HG03469 (cell line): Measurements from ENCODE around the gene HSDL2.

ENCODE experiments used
- ATAC-seq: cut with Tn5 transposase; IDR thresholded peaks from one replicate; pipeline ENCODE4 v1.9.1; 2021; ENCODE audit warnings: mild to moderate bottlenecking, moderate library complexity, moderate number of reproducible peaks; ENCODE audit not compliant: unreplicated experiment

The HSDL2 gene

DNA sequence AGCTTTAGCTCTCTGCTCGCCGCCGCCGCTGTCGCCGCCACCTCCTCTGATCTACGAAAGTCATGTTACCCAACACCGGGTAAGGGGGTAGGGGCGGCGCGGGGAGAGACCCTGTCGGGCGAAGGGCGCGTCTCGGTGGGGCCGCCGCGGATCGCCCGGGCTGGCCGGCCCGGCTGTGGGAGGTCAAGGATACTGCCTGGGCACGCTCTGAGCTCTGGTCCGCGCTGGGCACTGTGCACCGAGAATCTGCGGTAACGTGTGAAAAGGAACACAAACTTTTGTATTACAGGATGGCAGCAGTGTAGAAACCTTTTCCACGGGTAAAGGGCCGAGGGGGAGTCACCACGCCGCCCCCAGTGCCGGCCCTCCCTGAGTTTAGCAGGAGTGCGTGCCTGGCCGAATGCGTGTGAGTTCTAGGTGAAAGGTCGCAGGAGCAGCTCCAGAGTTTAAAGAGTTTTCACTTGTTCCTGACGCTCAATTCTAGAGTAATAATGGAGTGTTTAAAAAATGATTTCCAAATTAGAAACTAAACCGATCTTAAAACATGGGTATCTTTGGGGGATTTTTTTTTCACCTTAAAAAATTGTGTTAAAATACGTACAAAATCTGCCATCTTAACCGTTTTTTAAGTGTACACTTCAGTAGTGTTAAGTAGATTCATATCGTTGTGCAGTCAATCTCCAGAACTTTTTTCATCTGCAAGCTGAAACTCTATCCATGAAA, at the start of gene HSDL2:
TSS of gene HSDL2 (plus strand) at position 7 of the 723 bp plus-strand sequence. CDS start at position 63, 56 bp downstream.
- no peak for ATAC-seq

DNA sequence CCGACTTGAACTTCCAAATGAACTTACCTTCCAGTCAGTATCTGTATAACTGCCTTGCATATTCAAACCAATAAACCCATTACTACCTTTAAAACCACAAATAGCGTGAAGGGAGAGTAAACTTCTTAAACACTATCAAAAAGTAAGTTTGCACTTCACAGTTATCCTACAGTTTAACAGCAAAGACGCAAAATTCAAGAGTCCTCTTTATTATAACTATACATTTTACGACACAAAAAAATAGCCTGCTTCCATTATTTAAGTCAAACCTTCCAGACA, 48.3 kb upstream of the HSDL2 start:
- ATAC-seq = no peak

DNA sequence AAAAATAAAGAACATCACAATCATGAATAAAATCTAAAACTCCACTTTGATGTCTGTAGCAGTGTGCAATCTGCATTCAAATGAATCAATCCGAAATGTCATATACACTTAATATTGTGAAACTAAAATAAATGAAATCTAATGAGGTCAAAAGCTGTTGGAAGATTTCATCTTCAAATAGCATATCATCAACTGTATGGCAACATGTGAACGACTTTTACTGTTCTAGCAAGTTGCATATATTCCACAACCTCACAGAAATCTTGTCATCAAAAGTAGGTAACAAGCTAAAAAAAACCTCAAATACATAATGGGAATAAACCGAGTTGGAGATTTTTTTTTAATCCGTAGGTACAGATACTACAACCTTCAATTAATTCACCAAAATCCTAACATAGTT, 47.7 kb upstream of the HSDL2 start:
- no peak for ATAC-seq

DNA sequence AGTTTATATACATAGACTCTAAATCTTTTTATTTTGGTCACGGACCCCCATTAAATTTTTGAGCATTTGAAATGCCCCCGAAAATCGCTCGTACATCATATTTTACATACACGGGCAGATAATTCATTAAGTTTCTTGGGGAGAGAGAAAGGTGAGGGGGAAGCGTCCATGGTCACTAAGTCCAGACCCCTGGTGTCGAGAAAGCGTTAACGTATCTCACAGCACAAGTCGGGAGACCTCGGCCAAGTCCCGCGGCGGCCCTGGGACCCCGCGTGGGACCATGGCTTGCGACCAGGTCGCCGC, 47.3 kb upstream of the HSDL2 start:
- no peak for ATAC-seq

DNA sequence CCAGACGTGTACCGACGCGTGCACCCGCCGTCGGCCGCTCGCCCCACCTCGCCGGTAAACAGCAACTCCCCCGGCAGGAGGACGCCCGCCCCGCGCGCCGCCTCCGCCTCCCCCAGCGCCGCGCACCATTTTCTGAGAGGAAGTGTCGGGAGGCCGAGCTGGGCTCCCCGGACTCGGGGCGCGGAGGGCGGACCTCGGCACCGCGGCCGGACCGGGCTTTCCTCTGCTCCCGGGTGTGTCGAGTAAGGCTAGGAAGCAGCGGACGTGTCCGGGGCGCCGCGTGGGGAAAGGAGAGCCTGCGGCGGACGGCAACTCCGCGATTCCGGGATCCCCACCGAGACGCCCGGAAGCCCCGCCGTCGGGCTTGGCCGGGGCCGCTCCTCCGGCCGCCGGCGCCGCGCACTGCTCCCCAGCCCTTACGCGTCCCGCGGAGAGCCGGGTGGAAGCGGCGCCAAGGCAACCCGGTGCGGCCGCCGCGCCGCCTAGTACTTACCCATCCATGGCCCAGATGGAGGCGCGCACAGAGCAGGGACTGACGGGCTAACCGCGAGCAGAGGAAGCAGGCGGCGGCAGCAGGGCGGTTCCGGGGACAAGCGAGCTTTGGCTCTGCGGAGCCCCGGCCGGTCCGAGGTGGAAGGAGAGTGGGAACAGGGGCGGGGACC, 46.8 kb upstream of the HSDL2 start, which contains the start of gene PTBP3:
TSS of gene PTBP3 (minus strand) at position 643 of the 662 bp plus-strand sequence. CDS start 35,754 bp downstream, outside the sequence.
- peak; percentile 36 for ATAC-seq

DNA sequence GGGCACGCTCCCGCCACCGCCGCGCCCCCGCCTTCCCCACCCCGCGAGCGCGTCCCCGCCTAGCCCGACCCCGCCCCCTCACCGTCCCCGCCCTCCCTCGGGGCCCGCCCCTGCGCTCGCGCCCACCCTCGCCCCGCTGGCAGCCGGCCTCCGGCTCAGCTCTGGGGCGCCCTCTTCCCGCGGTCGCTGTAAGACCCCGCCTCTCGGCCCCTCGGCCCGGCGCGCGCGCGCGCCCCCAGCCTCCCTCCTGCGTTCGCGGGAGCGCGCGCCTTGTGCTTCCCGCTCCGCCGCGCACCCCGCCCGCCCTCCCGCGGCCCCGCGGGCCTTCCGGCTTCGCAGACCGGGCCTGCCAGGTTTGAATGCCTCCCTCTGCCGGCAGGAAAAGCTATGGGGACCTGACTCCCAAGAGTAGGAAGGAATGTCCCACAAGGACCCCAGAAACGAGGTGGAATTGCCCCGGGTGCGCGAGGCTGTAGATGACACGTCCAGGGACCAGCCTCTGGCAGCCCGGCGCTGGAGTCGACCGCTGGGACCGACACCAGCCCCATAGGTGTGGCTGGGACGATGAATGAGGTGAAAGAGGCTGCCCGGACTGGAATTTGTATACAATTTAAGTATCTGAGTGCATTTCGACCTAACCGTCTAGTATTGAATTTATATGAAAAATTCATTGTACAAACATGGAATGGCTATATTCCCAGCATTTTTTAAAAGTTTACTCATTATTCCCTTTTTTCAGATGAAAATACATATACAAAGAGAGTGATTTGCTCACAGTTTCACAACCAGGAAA, 46.1 kb upstream of the HSDL2 start:
- peak; percentile 58 for ATAC-seq

DNA sequence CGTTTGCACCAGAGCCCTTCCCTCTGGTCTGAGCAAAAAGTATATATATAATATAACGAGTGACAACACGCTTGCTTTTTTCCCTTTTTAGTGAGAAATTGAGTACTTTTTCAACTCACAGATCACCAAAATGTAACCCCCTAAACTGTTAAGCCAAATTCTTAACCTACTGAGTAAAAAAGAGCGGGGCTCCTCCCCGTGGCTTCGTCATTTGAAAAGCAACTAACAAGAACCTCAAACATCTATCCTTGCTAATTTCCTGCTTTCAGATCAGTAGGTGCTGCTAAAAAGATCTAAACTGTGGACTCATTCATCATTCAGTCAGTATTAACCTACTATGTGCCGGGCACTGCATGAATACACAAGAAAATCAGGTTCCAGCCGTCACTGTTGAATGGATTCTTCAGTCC, 45.5 kb upstream of the HSDL2 start:
- ATAC-seq = no peak

DNA sequence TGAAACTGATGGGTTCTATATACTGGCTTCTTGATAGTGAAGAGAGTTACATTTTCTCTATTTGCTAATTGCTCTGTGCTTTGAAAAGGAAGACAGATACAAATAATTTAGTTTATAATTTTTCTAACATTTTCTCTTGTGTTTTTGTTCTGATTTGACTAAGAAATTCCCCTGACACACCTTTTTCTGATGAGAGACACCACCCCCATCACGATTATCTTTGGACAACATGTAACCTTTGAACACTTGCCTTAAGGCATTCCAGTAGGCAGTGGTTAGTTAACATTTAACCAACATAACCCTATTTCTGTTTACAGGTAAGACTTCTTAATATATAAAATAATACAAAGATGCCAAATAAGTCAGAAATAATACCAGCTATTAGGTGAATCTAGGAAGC, 42.4 kb upstream of the HSDL2 start:
- no peak for ATAC-seq

DNA sequence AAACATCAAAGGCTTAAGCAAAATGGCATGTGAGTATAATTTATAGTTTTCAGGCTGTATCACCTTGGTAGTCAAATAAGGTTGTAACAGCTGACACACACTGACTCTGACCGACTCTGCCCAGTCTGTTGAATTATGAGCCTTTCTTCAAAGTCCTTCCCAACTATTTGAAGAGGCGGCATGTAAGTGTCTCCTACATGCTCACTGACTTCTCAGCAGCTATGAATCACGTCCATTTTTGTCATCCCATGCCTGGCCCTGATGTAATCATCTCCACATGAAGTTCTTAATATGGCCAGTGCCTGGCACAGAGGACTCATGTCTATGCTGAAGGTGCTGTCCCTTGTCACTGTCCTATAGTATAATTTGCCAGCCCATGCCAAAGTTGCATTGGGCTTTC, 41.3 kb upstream of the HSDL2 start:
- no peak for ATAC-seq

DNA sequence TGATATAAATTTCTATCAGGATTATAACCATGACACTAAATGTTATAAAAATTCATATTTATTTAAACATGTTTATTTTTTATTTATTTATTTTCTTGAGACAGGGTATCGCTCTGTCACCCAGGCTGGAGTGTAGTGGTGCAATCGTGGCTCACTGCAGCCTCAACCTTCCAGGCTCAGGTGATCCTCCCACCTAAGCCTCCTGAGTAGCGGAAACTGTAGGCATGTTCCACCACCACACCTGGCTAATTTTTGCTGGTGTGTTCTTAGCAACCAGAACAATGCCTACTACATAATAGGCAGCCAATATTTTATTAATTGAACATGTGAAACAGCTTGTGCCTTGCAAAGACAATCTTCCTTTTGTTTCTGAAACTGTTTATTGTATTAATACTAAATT, 40.0 kb upstream of the HSDL2 start:
- no peak for ATAC-seq

DNA sequence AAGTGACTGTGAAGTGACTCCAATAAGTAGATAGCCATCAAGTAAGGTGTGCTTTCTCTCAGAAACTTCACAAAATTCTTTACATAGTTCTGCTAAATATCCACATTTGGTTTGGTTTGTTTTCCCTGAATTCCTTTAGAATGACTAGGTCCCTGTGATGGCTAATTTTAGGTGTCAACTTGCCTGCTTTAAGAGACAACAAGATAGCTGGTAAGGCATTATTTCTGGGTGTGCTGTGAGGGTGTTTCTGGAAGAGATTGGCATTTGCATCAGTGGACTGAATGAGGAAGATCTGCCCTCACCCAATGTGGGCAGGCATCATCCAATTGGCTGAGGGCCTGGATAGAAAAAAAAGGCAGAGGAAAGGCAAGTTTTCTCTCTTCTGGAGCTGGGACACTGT, 38.2 kb upstream of the HSDL2 start:
- ATAC-seq = no peak

DNA sequence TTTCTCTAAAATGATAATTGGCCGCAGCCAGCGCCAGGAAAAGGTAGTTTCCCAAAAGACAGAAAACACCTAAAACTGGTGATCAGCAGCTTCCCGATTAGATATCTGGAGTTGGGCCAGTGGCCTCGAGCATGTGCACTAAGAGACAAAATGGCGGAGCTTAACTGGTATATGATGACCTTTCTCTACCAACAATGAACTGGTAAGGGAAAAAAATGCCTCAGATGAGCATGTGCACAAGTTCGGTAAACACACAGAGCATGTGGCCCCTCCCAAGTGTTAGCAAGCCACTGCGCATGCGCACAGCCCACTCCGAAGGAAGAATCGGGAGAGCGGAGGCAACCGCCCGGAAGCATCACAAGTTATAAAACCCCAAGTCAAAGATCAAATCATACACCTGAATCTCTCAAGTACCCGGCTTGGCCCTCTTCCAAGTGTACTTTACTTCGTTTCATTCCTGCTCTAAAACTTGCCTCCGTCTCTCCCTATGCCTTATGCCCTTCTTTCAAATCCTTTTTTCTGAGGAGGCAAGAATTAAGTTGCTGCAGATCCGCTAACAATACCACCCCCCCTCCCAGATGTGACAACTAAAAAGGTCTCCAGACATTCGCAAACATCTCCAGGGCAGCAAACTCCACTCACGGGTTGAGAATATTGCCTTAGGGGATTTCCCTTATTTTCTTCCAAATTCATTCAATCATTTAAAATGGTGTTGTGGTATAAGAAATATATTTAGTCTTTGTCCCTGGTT, 31.5 kb upstream of the HSDL2 start:
- no peak for ATAC-seq

DNA sequence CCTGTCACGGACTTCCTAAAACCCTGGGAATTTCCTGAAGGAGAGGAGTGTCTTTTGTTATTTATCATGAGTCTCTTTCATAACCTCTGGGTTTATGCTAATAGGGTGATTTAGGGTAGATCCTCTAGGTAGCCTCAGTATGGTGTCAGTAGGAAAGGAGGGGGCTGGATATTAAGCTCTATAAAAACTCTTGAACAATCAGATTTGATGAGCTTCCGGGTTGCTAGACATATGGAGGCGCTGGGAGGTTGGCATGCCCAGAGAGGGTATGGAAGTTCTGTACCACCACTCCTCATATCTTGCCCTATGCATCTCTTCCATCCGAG, 30.9 kb upstream of the HSDL2 start:
- ATAC-seq = no peak

DNA sequence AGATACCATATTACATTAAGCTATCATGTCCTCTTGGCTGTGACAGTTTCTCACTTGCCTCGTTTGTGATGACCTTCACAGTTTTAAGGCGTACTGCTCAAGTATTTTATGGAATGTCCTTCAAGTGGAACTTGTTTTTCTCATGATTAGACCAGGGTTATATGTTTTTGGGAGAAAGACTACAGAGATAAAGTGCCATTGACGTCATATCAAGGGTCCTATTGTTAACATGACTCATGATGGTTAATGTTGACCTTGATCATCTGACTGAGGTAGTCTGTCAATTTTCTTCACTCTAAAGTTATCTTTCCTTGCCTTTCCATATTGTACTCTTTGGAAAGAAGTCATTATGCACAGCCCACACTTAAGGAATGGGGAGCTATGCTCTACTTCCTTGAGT, 28.7 kb upstream of the HSDL2 start:
- ATAC-seq = no peak

DNA sequence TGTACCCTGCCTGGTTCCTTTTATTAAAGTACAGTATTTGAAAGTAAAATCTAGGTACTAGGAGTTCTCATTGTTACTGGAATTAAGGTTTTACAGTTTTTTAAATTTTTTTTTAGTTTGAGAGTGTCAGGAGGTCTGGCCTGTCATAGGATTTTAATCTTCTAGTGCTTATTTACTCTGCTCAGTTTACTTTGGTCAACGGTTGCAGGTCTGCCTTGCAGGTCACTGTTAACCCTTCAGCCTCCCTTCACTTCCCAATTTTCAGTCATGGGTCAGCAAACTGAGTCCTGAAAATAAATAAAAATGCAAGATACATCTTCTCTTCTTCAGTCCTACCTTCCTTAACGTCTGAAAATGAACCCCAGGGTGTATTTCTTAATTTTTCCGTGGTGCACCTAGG, 27.7 kb upstream of the HSDL2 start:
- ATAC-seq = no peak

DNA sequence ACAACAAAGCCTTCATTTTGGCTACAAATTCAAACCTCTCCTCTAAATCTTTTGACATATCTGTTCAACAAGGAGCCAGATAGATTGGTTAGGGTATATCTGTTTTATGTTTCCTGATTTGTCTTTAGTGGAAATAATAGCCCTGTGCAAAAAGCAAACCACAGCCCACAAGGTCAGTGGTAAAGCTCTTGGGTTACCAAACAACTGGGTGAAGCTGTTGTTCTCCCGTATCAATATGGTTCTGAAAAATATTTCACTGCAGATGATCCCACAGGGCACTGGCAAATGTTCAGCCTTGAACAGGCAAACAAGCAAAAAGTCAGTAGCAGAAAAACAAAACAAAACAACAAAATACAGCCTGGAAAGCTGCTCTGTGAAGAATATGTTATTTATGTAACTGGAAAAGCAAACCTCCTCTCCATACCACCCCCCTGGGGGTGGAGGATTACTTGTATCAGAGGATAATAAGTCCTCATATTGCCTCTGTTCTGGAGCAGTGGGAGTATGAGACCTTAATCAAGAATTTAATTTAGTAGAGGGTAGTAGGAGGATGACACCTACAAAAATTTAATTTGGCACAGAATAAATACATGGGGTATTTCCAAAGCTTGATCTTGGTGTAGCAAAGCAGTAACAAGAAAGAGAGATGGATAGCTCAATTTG, 25.7 kb upstream of the HSDL2 start:
- no peak for ATAC-seq

DNA sequence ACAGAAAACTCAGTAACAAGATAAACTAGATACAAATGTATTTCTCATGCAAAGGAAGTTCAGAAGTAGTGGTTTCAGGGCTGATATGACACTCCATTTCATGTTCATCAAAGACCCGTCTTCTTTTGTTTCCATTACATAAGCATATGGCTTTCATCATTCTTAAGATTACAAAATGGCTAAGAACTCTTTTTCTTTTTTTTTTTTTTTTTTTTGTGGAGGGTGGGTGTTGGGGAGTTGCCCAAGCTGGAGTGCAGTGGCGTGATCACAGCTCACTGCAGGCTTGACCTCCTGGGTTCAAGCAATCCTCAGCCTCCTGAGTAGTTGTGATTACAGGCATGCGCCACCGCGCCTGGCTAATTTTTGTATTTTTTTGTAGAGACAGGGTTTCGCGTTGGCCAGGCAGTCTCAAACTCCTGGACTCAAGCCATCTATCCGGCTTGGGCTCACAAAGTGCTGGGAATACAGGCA, 24.4 kb upstream of the HSDL2 start:
- ATAC-seq = no peak

DNA sequence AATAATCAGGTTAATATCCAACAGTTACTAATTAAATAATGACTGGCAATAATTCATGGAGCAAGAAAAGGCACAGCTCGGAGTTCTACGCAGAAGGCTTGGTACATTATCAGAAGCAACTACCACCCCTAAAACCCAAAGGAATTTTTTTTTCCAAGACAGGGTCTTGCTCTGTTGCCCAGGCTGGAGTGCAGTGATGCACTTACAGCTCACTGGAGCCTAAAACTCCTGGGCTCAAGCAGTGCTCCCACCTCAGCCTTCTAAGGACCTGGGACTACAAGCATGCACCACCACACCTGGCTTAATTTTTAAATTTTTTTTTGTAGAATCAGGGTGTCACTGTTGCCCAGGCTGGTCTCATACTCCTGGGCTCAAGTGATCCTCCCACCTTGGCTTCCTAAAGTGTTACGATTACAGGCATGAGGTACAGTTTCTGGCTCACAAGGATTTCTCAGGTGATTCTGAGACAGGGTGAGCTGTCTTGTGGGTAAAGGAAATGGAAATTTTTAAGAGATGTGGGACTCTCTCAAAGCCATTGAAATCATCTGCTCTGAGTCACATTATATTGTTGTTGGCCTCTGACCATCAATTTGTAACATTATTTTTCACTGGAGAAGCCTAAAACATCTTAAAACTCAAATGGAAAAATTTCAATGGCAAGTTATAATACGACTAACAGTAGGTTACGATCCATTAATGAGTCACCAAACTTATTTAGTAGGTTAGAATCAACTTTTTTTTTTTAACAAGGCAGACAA, 19.7 kb upstream of the HSDL2 start:
- ATAC-seq = no peak

DNA sequence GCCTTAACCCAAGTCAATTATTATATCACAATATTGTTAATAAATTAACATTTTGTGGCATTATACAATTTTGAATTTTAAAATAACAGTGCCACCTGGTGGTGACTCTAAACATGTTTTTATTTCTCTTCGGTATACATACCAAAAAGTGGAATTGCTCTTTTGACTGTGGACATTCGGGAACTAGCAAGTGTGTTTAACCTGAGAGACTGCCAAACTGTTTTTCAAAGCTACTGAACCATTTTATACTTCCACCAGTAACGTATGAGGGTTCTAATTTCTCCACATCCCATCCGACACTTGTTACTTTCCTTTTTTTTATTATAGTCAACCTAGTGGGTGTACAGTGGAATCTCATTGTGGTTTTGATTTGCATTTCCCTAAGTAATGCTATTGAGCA, 18.3 kb upstream of the HSDL2 start:
- ATAC-seq = no peak

DNA sequence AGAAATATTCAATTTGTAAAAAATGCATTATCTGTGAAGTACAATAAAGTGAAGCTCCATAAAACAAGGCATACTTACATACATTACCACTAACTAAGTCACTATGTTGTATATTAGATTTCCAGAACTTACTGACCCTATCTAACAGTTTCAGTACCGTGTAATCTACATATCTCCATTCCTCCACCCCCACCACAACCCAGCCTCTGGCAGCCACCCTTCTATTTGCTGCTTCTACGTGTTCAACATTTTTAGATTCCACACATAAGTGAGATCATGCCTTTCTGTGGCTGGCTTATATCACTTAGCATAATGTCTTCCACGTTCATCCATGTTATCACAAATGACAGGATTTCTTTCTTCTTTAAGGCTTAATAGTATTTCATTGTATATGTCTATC, 15.1 kb upstream of the HSDL2 start:
- no peak for ATAC-seq
